Subcutaneous abdominal adipose tissue (tissue), 5 donors: Measurements from ENCODE around the gene PDE7B.
"Not testable (repeated sequence)": the region's sequence is repeated elsewhere in the genome, so short reads cannot be mapped to it uniquely, and the experiment has no call there.

ENCODE experiments used
- H3K27ac ChIP-seq: one replicate; pipeline ENCODE4 v1.7.0; 2013; ENCODE audit warnings: low read depth, mild to moderate bottlenecking, inconsistent platforms, low read length, moderate library complexity
- H3K27me3 ChIP-seq, 5 donors: one replicate each; pipeline ENCODE4 v1.7.0; 2013; ENCODE audit warnings: low read length in 5 of 5, inconsistent platforms in 1 of 5; ENCODE audit not compliant: control insufficient read depth in 5 of 5, insufficient read depth in 4 of 5
- H3K36me3 ChIP-seq, 5 donors: one replicate each; pipeline ENCODE4 v1.7.0; 2013; ENCODE audit warnings: low read length in 5 of 5; ENCODE audit not compliant: control insufficient read depth in 5 of 5, insufficient read depth in 5 of 5
- H3K4me1 ChIP-seq, 5 donors: one replicate each; pipeline ENCODE4 v1.7.0; 2013; ENCODE audit warnings: low read length in 5 of 5, mild to moderate bottlenecking in 3 of 5, moderate library complexity in 1 of 5; ENCODE audit not compliant: control insufficient read depth in 5 of 5, insufficient read depth in 5 of 5
- H3K4me3 ChIP-seq, 5 donors: one replicate each; pipeline ENCODE4 v1.7.0; 2013; ENCODE audit warnings: low read length in 5 of 5, low read depth in 1 of 5
- H3K9ac ChIP-seq, 5 donors: one replicate each; pipeline ENCODE4 v1.7.0; 2013; ENCODE audit warnings: low read length in 5 of 5, mild to moderate bottlenecking in 4 of 5, moderate library complexity in 3 of 5
- H3K9me3 ChIP-seq, 5 donors: one replicate each; pipeline ENCODE4 v1.7.0; 2013; ENCODE audit warnings: low read length in 5 of 5; ENCODE audit not compliant: control insufficient read depth in 5 of 5
- donor health status: healthy.
- donor health status: healthy.
- donor health status: healthy.
- donor health status: healthy.
- donor health status: healthy.

Gene PDE7B

DNA sequence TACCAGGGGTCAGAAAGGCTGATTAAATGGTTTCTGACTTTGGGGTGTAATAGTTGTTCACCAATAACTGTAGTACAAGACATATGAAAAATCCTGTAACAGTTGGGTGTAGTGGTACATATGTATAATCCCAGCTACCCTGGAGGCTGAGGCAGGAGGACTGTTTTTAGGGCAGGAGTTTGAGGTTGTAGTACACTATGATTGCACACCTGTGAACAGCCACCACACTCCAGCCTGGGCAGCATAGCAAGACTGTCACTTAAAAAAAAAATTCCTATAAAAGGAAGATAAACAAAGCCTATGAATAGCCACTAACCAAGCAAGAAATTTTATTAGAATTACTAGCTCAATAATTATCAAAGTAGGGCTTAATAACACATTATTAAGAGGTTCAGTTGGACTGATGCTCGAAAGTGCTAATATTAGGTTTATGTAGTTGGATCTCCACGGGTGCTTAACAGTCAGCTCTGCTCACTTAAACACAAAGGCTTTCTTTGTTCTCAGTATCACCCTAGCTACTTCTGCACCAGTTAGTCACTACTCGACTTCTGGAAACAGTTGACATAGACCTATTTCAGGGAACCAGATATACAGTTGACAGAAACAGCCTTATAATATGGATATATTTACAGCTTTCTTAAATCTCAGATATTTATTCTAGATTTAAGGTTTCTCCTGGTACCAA lies 285.6 kb downstream of the PDE7B start:
- Histone ChIP-seq H3K9me3 (no peaks in the 10 kb centered on the region), H3K27ac (no peak overlapping the region), H3K27me3 (no peaks in the 10 kb centered on the region), H3K4me1 (no peaks in the 10 kb centered on the region), H3K36me3 (no peaks in the 10 kb centered on the region), H3K4me3 (no peak overlapping the region), H3K9ac (no peak overlapping the region)

DNA sequence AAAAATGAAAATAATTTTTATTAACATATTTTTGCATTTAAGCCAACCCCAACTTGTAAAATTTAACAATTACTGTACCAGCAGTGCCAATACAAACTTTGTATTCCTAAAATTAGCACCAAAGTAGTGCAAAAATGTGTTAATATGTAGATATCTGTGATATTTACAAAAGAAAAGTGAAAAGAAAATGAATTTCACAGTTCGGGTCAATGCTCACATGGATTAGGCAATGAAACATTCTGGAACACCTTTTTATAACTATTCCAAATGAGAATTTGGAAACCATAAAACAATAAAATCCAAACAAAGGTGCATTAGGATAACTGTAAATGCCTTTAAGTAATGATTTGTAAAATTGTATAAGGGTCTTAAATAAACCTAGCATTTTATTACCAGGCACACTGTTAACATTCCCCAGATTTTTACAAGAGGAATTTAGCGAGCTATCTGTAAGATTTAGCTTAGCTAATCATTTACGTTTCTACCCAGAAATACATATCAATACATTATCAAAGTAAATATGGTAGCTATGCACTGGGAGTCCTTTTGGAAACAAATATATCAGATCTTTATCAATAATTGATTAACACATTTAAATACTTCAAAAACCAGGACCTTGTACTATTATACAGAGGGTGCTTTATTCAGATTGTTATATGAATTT lies 286.4 kb downstream of the PDE7B start:
- no peak overlapping the region for H3K27ac ChIP-seq
- no peak overlapping the region for H3K4me3 ChIP-seq
- no peaks in the 10 kb centered on the region for H3K27me3 ChIP-seq
- H3K4me1 ChIP-seq, result no peaks in the 10 kb centered on the region
- no peaks in the 10 kb centered on the region for H3K36me3 ChIP-seq
- no peak overlapping the region for H3K9ac ChIP-seq
- H3K9me3 ChIP-seq, result no peaks in the 10 kb centered on the region

DNA sequence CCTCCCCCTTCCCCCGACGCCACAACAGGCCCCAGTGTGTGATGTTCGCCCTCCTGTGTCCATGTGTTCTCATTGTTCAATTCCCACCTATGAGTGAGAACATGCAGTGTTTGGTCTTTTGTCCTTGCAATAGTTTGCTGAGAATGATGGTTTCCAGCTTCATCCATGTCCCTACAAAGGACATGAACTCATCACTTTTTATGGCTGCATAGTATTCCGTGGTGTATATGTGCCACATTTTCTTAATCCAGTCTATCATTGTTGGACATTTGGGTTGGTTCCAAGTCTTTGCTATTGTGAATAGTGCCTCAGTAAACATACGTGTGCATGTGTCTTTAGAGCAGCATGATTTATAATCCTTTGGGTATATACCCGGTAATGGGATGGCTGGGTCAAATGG lies 287.6 kb downstream of the PDE7B start:
- not testable (repeated sequence) for H3K4me3 ChIP-seq, H3K9ac ChIP-seq, H3K9me3 ChIP-seq, H3K27me3 ChIP-seq, H3K36me3 ChIP-seq, H3K4me1 ChIP-seq, H3K27ac ChIP-seq

DNA sequence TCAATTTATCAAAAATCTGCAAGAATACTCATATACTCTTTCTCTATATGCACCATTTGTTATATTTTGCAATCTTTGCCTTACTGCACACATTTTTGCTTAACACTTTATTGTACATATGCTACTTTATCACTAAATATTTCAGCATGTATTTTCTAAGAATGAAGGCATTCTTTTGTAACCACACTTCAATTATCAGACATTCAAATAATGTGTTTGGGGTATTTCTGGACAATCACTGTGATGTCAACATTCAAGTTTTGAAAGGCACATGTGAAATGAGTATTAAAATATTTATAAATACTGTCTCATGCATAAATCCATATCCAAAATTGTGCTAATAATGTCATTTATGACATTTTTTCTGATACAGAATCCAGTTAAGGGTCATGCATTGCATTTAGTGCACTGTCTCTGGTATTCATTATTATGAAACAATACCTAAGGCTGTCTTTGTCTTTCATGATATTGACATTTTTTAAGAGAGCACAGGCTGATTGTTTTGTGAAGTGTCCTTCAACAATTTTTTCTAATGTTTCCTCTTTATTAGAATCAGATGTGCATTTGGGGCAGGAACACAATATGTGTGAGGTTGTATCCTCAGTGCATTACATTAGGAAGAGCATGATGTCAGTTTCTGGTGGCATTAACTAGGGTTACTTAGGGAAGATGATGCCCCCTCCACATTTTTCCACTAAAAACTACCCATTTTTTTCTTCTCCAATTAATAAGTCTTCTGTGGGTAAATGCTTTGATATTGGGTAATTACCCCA lies 292.9 kb downstream of the PDE7B start:
- Histone ChIP-seq H3K9ac (no peak overlapping the region), H3K27me3 (no peaks in the 10 kb centered on the region), H3K27ac (no peak overlapping the region), H3K36me3 (peaks cover 0 to 4% (median 0%) of the 10 kb centered on the region in 5 donors), H3K4me1 (no peaks in the 10 kb centered on the region), H3K4me3 (no peak overlapping the region), H3K9me3 (no peaks in the 10 kb centered on the region)

DNA sequence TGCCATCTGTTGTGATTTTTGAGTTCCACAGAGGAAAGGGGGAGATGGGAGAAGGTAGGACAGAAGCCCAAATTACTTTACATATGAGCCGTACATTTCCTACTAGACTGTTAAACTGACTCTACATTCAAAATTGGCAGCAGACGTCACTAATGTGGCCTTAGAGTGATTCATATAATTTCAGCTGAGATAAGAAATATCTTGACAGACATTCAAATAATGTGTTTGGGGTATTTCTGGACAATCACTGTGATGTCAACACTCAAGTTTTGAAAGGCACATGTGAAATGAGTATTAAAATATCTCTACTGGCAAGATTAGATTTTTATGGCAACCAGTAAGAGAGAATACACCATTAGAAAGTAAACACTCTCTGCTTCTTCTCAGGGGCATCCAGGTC lies 294.6 kb downstream of the PDE7B start:
- Histone ChIP-seq H3K4me3 (no peak overlapping the region), H3K9ac (no peak overlapping the region), H3K27ac (no peak overlapping the region), H3K4me1 (no peaks in the 10 kb centered on the region), H3K27me3 (no peaks in the 10 kb centered on the region), H3K9me3 (no peaks in the 10 kb centered on the region), H3K36me3 (peaks cover 0 to 4% (median 0%) of the 10 kb centered on the region in 5 donors)

DNA sequence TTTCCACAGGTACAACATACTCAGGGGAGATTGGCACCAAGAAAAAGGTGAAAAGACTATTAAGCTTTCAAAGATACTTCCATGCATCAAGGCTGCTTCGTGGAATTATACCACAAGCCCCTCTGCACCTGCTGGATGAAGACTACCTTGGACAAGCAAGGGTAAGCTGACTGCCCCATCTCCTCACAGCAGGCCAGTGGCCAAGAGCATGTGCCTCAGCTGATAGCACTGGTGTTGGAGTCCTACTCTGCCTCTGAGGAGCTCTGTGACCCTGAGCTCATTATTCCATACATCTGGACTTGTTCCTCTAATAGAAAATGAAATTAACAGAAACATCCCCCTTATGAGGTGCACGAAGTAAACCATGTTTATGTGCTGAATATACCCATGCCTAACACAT lies 295.8 kb downstream of the PDE7B start:
- no peaks in the 10 kb centered on the region for H3K9me3 ChIP-seq
- H3K4me1 ChIP-seq, result no peaks in the 10 kb centered on the region
- H3K27ac ChIP-seq, result no peak overlapping the region
- H3K36me3 ChIP-seq, result peaks cover 0 to 4% (median 0%) of the 10 kb centered on the region in 5 donors
- no peak overlapping the region for H3K4me3 ChIP-seq
- no peaks in the 10 kb centered on the region for H3K27me3 ChIP-seq
- H3K9ac ChIP-seq, result no peak overlapping the region

DNA sequence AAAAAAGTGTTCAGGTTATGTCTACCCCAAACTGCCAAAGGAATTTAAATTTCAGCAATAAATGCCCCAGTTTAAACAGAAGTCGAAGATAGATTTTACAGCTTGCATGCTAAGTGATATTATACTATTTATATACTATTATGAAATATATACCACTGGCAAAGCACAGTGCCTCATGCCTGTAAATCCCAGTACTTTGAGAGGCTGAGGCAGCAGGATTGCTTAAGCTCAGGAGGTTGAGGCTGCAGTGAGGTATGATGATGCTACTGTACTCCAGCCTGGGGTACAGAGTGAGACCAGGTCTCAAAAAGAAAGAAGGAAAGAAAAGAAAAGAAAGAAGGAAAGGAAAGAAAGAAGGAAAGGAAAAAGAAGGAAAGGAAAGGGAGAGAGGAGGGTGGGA lies 296.6 kb downstream of the PDE7B start:
- Histone ChIP-seq H3K4me1 (no peaks in the 10 kb centered on the region), H3K36me3 (peaks cover 0 to 7% (median 0%) of the 10 kb centered on the region in 5 donors), H3K4me3 (no peak overlapping the region), H3K27ac (no peak overlapping the region), H3K9me3 (no peaks in the 10 kb centered on the region), H3K9ac (no peak overlapping the region), H3K27me3 (no peaks in the 10 kb centered on the region)

DNA sequence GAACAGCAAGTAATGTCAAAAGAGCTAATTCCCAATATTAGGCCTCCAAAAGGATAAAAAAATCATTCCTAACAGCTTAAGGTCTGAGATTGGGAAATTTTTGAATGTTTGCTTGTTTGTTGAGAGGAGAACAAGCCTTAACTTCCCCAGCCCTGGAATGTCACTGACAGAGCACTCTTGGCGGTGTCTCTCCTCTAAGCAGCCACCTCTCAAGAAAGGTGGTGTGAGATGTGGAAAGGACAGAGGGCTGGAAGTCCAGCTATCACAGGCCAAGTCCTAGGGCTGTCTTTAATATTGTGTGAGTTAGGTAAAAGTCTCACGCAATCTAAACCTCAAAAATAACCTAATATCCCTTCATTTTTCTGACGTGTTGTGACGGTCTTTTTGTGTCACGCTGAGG lies 297.0 kb downstream of the PDE7B start:
- Histone ChIP-seq H3K27me3 (no peaks in the 10 kb centered on the region), H3K27ac (no peak overlapping the region), H3K9me3 (no peaks in the 10 kb centered on the region), H3K4me3 (no peak overlapping the region), H3K4me1 (no peaks in the 10 kb centered on the region), H3K9ac (no peak overlapping the region), H3K36me3 (peaks cover 0 to 7% (median 0%) of the 10 kb centered on the region in 5 donors)

DNA sequence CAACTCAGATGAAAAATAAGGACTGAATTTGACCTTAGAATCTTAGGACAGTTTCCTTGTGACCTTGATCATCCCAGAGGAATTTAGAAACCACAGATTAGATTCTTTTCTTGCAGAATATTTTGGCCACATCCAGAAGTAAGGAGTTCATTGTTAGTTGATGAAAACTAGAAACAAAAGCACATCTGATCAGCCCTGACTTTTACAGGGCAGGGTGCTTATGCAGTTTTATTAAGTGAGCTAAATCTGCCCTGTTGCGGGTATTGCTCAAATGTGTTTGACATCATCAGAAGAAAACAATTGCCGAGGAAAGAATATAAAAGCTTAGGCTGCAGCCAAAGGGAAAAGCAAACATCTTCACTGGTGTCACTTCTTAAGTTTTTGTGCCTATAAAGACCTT lies 297.8 kb downstream of the PDE7B start:
- Histone ChIP-seq H3K9me3 (no peaks in the 10 kb centered on the region), H3K36me3 (peaks cover 0 to 13% (median 4%) of the 10 kb centered on the region in 5 donors), H3K27ac (no peak overlapping the region), H3K4me1 (no peaks in the 10 kb centered on the region), H3K4me3 (no peak overlapping the region), H3K27me3 (no peaks in the 10 kb centered on the region), H3K9ac (no peak overlapping the region)

DNA sequence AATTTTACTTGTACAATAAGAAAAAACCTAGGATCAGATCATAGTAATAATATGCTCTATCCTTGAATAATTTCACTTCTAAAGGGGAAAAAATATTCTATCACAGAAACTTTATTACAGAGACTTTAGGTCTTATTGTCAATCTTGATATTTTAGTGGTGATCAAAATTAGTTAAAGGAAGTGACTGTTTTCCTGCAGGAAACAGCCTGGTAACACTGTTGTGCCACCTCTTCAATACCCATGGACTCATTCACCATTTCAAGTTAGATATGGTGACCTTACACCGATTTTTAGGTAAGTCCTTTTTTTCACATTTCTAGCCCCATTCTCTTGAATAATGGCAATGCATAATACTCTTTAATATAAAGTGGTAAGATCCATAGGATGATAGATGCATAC lies 299.5 kb downstream of the PDE7B start:
- Histone ChIP-seq H3K4me3 (no peak overlapping the region), H3K4me1 (no peaks in the 10 kb centered on the region), H3K9ac (no peak overlapping the region), H3K9me3 (no peaks in the 10 kb centered on the region), H3K27ac (no peak overlapping the region), H3K27me3 (no peaks in the 10 kb centered on the region), H3K36me3 (peaks cover 0 to 22% (median 10%) of the 10 kb centered on the region in 5 donors)
